Liver (tissue), 9 donors: ENCODE measurements around the gene TRMT10C. TPM values are rescaled to one million over a fixed set of nuclear protein-coding genes. Genes with fewer than 3 reads are reported as not detected.

Source experiments
- DNase-seq: peaks from one replicate; pipeline ENCODE4 v3.0.0-alpha.2; 2017; ENCODE audit warnings: low spot score
- H3K27ac ChIP-seq, 2 donors: one replicate each; pipeline ENCODE4 v1.7.0; 2013; ENCODE audit warnings: inconsistent platforms in 2 of 2, low read length in 2 of 2, control low read depth in 1 of 2, low read depth in 1 of 2, mild to moderate bottlenecking in 1 of 2
- H3K27me3 ChIP-seq, 4 donors: one replicate each; pipeline versions ENCODE4 v1.6.1 to v1.7.0; 2013; ENCODE audit warnings: low read length in 3 of 4, inconsistent platforms in 1 of 4, mild to moderate bottlenecking in 1 of 4, moderate library complexity in 1 of 4; ENCODE audit not compliant: control insufficient read depth in 4 of 4, insufficient read depth in 4 of 4
- H3K36me3 ChIP-seq, 4 donors: one replicate each; pipeline versions ENCODE4 v1.6.1 to v1.7.0; 2013; ENCODE audit warnings: low read length in 3 of 4, mild to moderate bottlenecking in 3 of 4, low read depth in 1 of 4, moderate library complexity in 1 of 4; ENCODE audit not compliant: control insufficient read depth in 4 of 4, insufficient read depth in 3 of 4
- H3K4me1 ChIP-seq, 4 donors: one replicate each; pipeline versions ENCODE4 v1.6.1 to v1.7.0; 2013; ENCODE audit warnings: low read length in 3 of 4, mild to moderate bottlenecking in 3 of 4, moderate library complexity in 1 of 4; ENCODE audit not compliant: control insufficient read depth in 4 of 4, insufficient read depth in 4 of 4
- H3K4me3 ChIP-seq, 3 donors: one replicate each; pipeline versions ENCODE4 v1.6.1 to v1.7.0; 2013; ENCODE audit warnings: low read length in 3 of 3, control low read depth in 1 of 3, low read depth in 1 of 3, mild to moderate bottlenecking in 1 of 3
- H3K9ac ChIP-seq, 2 donors: one replicate each; pipeline ENCODE4 v1.7.0; 2013; ENCODE audit warnings: low read length in 2 of 2, mild to moderate bottlenecking in 2 of 2, moderate library complexity in 2 of 2, control low read depth in 1 of 2, low read depth in 1 of 2
- H3K9me3 ChIP-seq, 4 donors: one replicate each; pipeline versions ENCODE4 v1.6.1 to v1.7.0; 2013; ENCODE audit warnings: low read length in 3 of 4; ENCODE audit not compliant: control insufficient read depth in 4 of 4
- CTCF ChIP-seq: fragments of 150-350 bp; IDR thresholded peaks from 2 replicates; pipeline ENCODE4 v1.5.1; 2017; ENCODE audit warnings: improper control_type of control experiment, low read depth, low read length; ENCODE audit not compliant: missing input control
- EGR1 ChIP-seq, 2 donors: IDR thresholded peaks; 2 replicates each; pipeline ENCODE4 v1.6.1; 2016 to 2018; ENCODE audit warnings: antibody characterized with exemption in 2 of 2, low read depth in 2 of 2
- FOXA1 ChIP-seq: IDR thresholded peaks from 2 replicates; pipeline ENCODE4 v1.6.1; 2016; ENCODE audit warnings: antibody characterized with exemption
- FOXA2 ChIP-seq: IDR thresholded peaks from 2 replicates; pipeline ENCODE4 v1.6.1; 2016; ENCODE audit warnings: antibody characterized with exemption
- GABPA ChIP-seq, 2 donors: IDR thresholded peaks in 1 of 2; conservative IDR thresholded peaks in 1 of 2; 2 replicates each; pipeline ENCODE4 v1.6.1; 2016; ENCODE audit warnings: antibody characterized with exemption in 2 of 2, mild to moderate bottlenecking in 1 of 2, moderate library complexity in 1 of 2
- HNF4A ChIP-seq, 2 donors: conservative IDR thresholded peaks; 2 replicates each; pipeline ENCODE4 v1.6.1; 2016; ENCODE audit warnings: antibody characterized with exemption in 2 of 2, mild to moderate bottlenecking in 2 of 2
- HNF4G ChIP-seq: IDR thresholded peaks from 2 replicates; pipeline ENCODE4 v1.6.1; 2016; ENCODE audit warnings: antibody characterized with exemption
- JUND ChIP-seq, 2 donors: IDR thresholded peaks; 2 replicates each; pipeline ENCODE4 v1.6.1; 2016; ENCODE audit warnings: antibody characterized with exemption in 2 of 2
- MAX ChIP-seq: IDR thresholded peaks from 2 replicates; pipeline ENCODE4 v1.6.1; 2016; ENCODE audit warnings: antibody characterized with exemption
- NR2F2 ChIP-seq: IDR thresholded peaks from 2 replicates; pipeline ENCODE4 v1.6.1; 2016; ENCODE audit warnings: antibody characterized with exemption
- RAD21 ChIP-seq, 2 donors: IDR thresholded peaks; 2 replicates each; pipeline ENCODE4 v1.6.1; 2016; ENCODE audit warnings: antibody characterized with exemption in 2 of 2, mild to moderate bottlenecking in 2 of 2
- RXRA ChIP-seq, 2 donors: IDR thresholded peaks; 2 replicates each; pipeline ENCODE4 v1.6.1; 2017 to 2018; ENCODE audit warnings: antibody characterized with exemption in 2 of 2, mild to moderate bottlenecking in 1 of 2
- SP1 ChIP-seq: IDR thresholded peaks from 2 replicates; pipeline ENCODE4 v1.6.1; 2018; ENCODE audit warnings: antibody characterized with exemption, mild to moderate bottlenecking
- TAF1 ChIP-seq: conservative IDR thresholded peaks from 2 replicates; pipeline ENCODE4 v1.6.1; 2016; ENCODE audit warnings: antibody characterized with exemption, mild to moderate bottlenecking
- YY1 ChIP-seq: IDR thresholded peaks from 2 replicates; pipeline ENCODE4 v1.6.1; 2016; ENCODE audit warnings: antibody characterized with exemption, mild to moderate bottlenecking
- ZBTB33 ChIP-seq: IDR thresholded peaks from 2 replicates; pipeline ENCODE4 v1.6.1; 2016; ENCODE audit warnings: antibody characterized with exemption
- WGBS: extraction: QIAGEN DNeasy Blood & Tissue Kit; methylation state at CpG from one replicate; pipeline ENCODE4 v1.1.7; 2013; 5-methylcytosine and 5-hydroxymethylcytosine counted together
- polyA plus RNA-seq, 2 donors: library from polyadenylated mRNA; stranded (reverse) in 1 of 2; unstranded in 1 of 2; fragments of 200-250 nt in 1 of 2; fragments of >200 nt in 1 of 2; fragmentation: Nextera tagmentation in 1 of 2; extraction: Ambion mirVana in 1 of 2; gene quantifications; one replicate each; pipeline versions ENCODE4 v1.2.1 to v1.2.3, GENCODE V29; 2013 to 2015
- total RNA-seq, 2 donors: library from RNA; depleted of rRNA; stranded (reverse); fragments of >200 nt; gene quantifications; one replicate each; pipeline ENCODE4 v1.2.3, GENCODE V29; 2014
- TF ChIP-seq, protein P1 (sequence below): IDR thresholded peaks from 2 replicates; pipeline ENCODE4 v1.6.1; 2016; ENCODE audit warnings: antibody characterized with exemption
- TF ChIP-seq, protein P2 (sequence below): IDR thresholded peaks from 2 replicates; pipeline ENCODE4 v1.6.1; 2016; ENCODE audit warnings: antibody characterized with exemption, mild to moderate bottlenecking
- donor health status: healthy.
- donor health status: healthy.
- donor health status: healthy.
- donor health status: healthy.
- donor health status: healthy.

TRMT10C gene
- total and polyA plus RNA-seq, 4 donors, result 12.6 to 30.3 (median 16.5) TPM

DNA sequence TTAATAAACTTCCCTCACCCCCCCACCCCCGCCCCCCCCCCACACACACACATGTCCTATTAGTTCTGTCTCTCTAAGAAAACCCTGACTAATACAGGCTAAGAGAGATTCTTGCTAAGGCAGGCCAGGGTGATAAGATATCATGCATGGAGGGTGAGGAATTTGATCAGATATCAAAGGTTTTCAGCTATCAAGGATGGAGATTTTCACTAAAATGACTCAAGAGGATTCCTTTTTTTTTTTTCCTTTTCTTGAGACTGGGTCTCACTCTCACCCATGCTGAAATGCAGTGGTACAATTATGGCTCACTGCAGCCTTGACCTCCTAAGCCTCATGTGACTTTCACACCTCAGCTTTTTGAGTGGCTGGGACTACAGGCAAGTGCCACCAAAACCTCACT, 33.8 kb upstream of the TRMT10C start:
- Histone ChIP-seq H3K27me3 (peaks cover 0 to 7% (median 0%) of the 10 kb centered on the region in 4 donors), H3K4me3 (no peak overlapping the region), H3K9me3 (peaks cover 0 to 5% (median 3%) of the 10 kb centered on the region in 4 donors), H3K4me1 (no peaks in the 10 kb centered on the region), H3K36me3 (no peaks in the 10 kb centered on the region), H3K27ac (no peak overlapping the region), H3K9ac (no peak overlapping the region)
- WGBS, result 43% methylated on average over 1 of the region's 1 CpG
- TF ChIP-seq, protein P1, sequence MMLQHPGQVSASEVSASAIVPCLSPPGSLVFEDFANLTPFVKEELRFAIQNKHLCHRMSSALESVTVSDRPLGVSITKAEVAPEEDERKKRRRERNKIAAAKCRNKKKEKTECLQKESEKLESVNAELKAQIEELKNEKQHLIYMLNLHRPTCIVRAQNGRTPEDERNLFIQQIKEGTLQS, result no peak
- TF ChIP-seq EGR1 (IDR thresholded peaks at IDR 0.05; ENCODE audit: low read depth in 2 of 2) (no peak), GABPA (IDR thresholded peaks at IDR 0.05 in 1 of 2, conservative IDR thresholded peaks at IDR 0.05 in 1 of 2) (no peak), JUND (IDR thresholded peaks at IDR 0.05) (no peak), SP1 (no peak), MAX (no peak)
- no peak for DNase-seq

GRCh38 chr3:101529816-101530685, 31.6 kb upstream of the TRMT10C start:
- 84% methylated on average over 4 of the region's 4 CpGs for WGBS
- peaks cover 0 to 5% (median 3%) of the 10 kb centered on the region in 4 donors for H3K9me3 ChIP-seq
- no peaks in the 10 kb centered on the region for H3K36me3 ChIP-seq
- no peak overlapping the region for H3K27ac ChIP-seq
- no peaks in the 10 kb centered on the region for H3K4me1 ChIP-seq
- no peak overlapping the region for H3K9ac ChIP-seq
- no peak for TF ChIP-seq FOXA2
- TF ChIP-seq HNF4A (conservative IDR thresholded peaks at IDR 0.05), result no peak
- no peak for TF ChIP-seq FOXA1
- TF ChIP-seq CTCF, result no peak
- TF ChIP-seq, protein P1, result no peak
- TF ChIP-seq JUND (IDR thresholded peaks at IDR 0.05), result no peak
- TF ChIP-seq GABPA (IDR thresholded peaks at IDR 0.05 in 1 of 2, conservative IDR thresholded peaks at IDR 0.05 in 1 of 2), result no peak
- TF ChIP-seq RAD21 (IDR thresholded peaks at IDR 0.05), result no peak
- TF ChIP-seq, protein P2, sequence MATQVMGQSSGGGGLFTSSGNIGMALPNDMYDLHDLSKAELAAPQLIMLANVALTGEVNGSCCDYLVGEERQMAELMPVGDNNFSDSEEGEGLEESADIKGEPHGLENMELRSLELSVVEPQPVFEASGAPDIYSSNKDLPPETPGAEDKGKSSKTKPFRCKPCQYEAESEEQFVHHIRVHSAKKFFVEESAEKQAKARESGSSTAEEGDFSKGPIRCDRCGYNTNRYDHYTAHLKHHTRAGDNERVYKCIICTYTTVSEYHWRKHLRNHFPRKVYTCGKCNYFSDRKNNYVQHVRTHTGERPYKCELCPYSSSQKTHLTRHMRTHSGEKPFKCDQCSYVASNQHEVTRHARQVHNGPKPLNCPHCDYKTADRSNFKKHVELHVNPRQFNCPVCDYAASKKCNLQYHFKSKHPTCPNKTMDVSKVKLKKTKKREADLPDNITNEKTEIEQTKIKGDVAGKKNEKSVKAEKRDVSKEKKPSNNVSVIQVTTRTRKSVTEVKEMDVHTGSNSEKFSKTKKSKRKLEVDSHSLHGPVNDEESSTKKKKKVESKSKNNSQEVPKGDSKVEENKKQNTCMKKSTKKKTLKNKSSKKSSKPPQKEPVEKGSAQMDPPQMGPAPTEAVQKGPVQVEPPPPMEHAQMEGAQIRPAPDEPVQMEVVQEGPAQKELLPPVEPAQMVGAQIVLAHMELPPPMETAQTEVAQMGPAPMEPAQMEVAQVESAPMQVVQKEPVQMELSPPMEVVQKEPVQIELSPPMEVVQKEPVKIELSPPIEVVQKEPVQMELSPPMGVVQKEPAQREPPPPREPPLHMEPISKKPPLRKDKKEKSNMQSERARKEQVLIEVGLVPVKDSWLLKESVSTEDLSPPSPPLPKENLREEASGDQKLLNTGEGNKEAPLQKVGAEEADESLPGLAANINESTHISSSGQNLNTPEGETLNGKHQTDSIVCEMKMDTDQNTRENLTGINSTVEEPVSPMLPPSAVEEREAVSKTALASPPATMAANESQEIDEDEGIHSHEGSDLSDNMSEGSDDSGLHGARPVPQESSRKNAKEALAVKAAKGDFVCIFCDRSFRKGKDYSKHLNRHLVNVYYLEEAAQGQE, result no peak
- TF ChIP-seq SP1, result no peak
- TF ChIP-seq YY1, result no peak
- no peak for TF ChIP-seq TAF1
- TF ChIP-seq HNF4G, result no peak
- TF ChIP-seq MAX, result no peak
- no peak for TF ChIP-seq ZBTB33
- TF ChIP-seq NR2F2, result no peak
- TF ChIP-seq EGR1 (IDR thresholded peaks at IDR 0.05; ENCODE audit: low read depth in 2 of 2), result no peak
- TF ChIP-seq RXRA (IDR thresholded peaks at IDR 0.05), result no peak
- H3K27me3 ChIP-seq, result peaks cover 0 to 7% (median 0%) of the 10 kb centered on the region in 4 donors
- peak; percentile 67 for DNase-seq
- H3K4me3 ChIP-seq, result no peak overlapping the region
